Inflammatory macrophage treated with lipopolysaccharide for 1 hour (primary cell): Measurements from ENCODE around the gene SELENOO.

ENCODE experiments used
- DNase-seq, 2 donors: peaks; one replicate each; pipeline ENCODE4 v3.0.0-alpha.2; 2020 to 2022

SELENOO gene

DNA sequence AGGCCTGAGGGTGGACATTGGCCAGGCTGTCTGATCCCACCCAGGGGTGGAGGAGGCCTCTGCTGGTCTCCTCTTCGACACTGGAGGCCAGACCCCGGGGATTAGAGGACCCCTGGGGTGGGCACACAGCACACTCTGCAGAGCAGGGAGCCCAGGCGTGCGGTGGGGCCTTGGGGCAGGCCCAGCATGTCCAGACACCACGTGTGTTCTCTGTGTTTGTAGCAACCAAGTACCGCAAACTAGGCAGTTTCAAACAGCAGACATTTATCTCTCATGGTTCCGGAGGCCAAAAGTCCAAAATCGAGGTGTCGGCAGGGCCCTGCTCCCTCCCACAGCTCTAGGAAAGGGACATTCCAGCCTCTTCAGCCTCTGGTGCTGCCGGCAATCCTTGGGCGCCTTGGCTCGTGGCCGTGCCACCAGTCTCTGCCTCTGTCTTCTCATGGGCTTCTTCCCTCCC is 28.8 kb upstream of the SELENOO start:
- no peak for DNase-seq

GRCh38 chr22:50173311-50173982 is 27.4 kb upstream of the SELENOO start:
- DNase-seq, result peak; percentile 41 to 58

DNA sequence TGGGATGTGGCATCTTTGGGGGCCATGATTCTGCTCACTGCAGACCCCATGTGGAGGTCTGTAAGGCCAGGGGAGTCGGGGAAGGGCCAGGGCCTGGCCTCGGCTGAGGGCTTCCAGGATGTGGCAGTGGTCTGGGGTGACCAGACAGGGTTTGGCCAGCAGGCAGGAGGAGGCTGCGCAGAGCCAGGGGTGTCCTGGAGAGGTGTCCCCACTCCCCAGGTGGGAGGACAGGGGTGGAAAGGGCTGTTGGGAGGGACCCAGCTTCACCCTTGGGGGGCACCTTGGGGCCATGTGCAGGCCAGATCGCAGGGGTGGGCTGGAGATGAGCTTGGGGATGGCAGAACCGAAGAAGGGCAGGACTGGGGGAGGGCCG is 26.8 kb upstream of the SELENOO start:
- no peak for DNase-seq

- DNase-seq, result no peak
Measured at GRCh38 chr22:50174382-50175190, 26.2 kb upstream of the SELENOO start.

DNA sequence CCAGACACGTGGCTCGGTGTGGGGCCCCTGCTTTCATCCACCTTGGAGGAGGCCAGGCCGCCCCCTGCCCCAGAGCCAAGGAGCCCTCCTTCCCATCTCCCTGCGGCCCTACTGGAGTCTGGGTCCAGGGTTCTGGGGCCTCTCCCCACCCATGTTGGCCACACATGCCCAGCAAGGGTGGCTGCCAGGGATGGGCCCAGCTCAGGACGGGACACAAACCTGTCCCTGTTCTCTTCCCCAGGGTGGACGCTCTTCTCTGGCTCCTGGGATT is 25.7 kb upstream of the SELENOO start:
- DNase-seq, result no peak

DNA sequence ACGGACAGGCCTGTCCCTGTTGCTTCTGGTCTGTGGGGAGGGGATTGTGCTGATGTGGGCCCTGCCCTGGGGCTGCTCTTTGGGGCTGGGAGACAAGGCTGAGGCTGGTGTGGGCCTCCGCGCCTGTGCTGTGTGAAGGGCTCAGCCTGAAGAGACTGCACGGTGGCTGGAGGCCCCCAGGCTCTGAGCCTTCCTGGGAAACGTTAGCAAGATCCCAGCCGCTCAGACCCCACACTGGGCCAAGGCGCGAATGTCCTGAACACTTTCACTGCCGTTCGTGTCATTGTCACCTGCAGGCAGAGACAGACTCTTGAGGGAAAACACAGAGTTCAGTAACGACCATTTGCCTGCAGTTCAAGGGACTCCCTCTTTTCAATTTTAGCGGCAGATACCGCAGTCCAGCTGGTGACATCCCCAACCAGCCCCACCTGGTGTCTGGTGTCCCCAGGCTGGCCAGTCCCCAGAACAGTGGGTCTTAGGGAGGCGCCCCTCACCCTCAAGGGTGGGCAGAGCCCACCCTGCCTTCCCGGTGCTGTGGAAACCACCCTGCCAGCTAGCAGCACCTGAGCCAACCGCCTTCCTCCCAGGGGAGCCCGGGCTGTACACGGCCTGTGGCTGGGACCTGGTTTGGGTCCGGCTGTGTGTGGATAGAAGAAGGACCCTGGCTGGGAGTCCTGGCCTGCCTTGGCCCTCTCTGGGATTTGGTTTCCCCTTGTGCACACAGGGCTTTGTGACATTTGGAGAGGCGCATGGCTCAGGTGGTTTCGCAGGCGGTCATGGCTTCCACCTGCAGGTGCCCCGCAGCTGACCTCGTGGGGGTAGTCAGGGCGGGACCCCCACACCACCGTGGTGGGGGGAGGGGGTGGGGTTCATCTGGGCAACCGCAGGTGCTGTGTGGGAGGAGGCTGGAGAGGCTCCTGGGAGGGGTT is 24.6 kb upstream of the SELENOO start:
- DNase-seq, result no peak

DNA sequence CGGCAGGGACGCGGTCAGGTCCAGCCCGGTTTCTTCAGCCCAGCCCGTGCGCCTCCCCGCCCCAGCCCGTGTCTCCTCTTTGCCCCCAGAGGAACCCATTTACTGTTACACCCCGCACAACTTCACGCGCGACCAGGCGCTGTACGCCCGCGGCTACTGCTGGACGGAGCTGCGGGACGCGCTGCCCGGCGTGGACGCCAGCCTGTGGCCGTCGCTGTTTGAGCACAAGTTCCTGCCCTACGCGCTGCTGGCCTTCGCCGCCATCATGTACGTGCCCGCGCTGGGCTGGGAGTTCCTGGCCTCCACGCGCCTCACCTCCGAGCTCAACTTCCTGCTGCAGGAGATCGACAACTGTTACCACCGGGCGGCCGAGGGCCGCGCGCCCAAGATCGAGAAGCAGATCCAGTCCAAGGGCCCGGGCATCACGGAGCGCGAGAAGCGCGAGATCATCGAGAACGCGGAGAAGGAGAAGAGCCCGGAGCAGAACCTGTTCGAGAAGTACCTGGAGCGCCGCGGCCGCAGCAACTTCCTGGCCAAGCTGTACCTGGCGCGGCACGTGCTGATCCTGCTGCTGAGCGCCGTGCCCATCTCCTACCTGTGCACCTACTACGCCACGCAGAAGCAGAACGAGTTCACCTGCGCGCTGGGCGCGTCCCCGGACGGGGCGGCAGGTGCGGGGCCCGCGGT is 23.8 kb upstream of the SELENOO start:
- DNase-seq, result no peak

DNA sequence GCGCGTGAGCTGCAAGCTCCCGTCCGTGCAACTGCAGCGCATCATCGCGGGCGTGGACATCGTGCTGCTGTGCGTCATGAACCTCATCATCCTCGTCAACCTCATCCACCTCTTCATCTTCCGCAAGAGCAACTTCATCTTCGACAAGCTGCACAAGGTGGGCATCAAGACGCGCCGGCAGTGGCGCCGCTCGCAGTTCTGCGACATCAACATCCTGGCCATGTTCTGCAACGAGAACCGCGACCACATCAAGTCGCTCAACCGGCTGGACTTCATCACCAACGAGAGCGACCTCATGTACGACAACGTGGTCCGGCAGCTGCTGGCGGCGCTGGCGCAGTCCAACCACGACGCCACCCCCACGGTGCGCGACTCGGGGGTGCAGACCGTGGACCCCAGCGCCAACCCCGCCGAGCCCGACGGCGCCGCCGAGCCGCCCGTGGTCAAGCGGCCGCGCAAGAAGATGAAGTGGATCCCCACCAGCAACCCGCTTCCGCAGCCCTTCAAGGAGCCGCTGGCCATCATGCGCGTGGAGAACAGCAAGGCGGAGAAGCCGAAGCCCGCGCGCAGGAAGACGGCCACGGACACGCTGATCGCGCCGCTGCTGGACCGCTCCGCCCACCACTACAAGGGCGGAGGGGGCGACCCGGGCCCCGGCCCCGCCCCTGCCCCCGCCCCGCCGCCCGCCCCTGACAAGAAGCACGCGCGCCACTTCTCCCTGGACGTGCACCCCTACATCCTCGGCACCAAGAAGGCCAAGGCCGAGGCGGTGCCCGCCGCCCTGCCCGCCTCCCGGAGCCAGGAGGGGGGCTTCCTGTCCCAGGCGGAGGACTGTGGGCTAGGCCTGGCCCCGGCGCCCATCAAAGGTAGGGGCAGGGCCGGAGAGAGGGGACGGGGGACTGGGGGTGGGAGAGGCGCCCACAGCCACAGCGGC is 23.0 kb upstream of the SELENOO start:
- DNase-seq, result no peak

GRCh38 chr22:50178471-50178864 is 22.3 kb upstream of the SELENOO start:
- DNase-seq, result no peak

DNA sequence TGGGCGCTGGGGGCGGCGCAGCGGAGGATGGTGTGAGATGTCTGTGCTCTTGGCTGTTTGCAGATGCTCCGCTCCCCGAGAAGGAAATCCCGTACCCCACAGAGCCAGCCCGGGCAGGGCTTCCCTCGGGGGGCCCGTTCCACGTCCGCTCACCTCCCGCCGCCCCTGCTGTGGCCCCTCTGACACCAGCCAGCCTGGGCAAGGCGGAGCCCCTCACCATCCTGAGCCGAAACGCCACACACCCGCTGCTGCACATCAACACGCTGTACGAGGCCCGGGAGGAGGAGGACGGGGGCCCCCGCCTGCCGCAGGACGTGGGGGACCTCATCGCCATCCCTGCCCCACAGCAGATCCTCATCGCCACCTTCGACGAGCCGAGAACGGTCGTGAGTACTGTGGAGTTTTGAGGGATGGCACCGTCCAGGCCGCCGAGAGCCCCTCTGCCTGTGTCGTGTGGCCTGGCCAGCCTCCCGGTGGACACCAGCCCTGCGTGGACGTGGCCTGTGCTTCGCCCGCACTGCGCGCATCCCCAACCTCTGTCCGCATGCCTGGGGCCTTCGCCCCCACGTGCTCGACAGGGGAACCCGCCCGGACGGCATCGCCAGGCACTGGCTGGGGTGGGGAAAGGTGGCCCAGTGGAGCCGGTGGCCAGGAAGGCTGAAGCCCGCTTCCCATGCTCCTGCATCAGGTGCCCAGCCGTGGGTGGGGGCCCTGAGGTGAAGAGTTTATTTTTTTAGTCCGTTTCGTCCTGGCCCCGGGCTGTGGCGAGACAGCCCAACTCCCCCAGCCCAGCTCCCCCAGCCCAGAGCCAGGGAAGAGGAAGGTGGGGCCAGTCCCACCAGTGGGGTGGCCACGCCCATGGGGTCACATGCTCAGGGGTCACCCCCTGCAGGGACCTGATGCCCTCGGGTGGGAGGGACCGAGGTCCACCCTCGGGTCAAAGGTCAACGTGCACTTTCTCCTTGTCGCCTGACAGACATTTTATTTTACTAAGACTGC is 21.6 kb upstream of the SELENOO start:
- DNase-seq, result no peak

- DNase-seq, result no peak
Measured at GRCh38 chr22:50179937-50180726, 20.7 kb upstream of the SELENOO start.

DNA sequence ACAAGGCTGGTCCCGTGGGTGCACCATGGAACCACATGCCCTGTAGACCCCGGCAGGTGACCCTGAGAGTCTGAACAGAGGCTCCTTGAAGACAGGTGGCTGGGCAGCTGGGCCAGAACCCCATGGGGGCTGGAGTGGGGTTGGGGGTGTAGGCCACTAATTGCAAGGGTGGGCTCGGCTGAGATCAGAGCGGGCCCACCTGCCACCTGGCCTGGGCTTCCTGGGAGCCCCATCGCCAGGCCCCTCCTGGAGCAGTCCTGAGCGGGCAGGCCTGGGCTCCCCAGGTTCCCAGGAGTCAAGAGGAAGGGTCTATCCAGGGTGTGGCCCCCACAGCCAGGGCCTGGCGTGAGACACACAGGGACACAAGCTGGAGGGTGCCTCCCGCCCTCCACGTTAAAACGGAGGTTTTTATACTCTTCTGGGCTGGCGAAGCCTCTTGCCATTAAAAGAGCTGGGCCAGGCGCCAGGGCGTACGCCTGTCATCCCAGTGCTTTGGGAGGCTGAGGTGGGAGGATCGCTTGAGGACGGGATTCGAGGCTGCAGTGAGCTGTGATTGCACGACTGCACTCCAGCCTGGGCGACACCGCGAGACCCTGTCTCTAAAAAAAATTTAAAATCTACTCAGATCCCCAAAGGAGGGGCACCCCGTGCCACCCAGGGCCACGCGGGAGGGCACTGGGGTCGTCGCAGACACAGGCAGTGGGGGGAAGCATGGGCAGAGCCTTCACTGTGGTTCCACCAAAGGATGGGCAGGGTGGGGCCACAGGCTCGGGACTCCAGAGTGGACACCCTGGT is 19.9 kb upstream of the SELENOO start:
- DNase-seq, result no peak

DNA sequence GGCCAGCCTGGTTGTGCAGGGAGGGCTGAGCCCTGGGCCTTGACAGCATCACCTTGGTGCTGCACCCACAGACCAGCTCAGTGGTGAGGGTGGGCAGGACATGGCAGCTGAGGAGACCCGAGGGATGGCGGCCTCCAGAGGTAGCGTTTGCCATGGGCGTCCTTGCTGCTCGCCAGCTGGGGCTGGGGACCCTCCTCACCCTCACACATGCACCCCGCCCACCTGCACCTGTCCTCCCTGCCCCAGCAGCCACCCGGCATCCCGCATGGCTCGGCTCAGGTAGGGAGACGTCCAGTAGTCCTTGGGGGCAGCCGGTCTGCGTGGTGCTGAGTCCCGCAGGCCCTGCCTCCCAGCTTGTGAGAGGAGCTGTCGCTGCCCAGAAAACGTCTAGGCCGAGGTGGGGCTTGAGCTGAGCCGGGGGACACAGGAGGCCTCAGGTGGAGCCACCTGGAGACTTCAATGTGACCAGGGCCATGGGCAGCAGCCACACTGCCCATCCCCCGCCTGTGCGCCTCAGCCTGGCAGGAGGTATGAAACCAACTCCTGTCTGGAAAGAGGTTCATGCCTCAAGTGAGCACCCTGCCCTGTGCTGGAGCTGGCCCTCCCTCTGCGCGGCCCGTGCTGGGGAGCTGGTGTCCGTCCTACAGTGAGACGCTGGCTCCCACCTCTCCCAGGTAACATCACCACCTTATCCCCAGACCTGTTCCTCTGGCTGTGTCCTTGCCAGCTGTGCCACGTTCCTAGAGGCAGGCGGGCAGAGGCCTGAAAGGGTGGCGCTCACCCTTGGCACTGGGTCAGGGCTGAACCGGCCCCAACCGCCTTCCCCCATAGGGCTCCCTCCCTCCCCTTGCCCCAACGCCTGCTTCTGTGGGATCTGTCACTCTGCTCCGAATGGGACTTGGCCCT is 18.4 kb upstream of the SELENOO start:
- DNase-seq, result no peak

DNA sequence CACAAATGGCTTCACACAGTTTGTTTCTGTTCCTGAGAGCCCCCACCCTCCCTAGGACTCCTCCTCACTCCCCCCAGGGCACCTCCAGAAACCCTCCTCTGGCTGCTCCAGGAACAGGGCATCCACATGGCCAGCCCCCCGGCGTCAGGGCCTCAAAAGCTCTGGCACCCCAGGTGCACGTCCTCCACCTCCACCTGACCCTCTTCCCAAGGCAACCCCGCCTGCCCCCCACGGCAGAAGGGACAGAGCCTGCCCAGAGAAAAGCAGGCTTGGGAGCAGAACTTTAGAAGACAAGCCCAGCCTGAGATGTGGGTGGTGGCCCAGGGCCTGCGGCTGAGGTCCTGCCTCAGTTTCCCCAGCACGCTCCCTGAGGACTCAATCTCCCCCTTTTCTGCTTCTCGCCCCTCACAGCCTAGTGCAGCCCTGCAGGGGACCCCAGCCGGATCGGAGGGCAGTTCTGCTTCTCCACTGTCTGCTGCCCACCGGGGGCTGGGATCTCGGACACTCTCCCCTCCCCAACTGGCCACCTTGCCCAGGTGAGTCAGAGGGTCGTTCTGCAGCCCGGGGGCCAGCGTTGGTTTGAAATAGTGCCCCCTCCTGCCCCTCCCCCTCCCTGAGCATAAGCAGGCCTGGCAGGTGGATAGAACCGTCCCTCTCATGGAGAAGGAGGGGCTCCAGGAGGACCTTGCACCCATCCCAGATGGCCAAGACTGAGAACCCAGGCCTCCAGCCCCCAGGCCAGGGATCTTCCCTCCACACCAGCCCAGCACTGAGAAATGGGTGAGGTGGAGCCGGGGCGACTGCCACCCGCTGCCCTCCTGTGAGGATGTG is 17.5 kb upstream of the SELENOO start:
- no peak for DNase-seq

DNA sequence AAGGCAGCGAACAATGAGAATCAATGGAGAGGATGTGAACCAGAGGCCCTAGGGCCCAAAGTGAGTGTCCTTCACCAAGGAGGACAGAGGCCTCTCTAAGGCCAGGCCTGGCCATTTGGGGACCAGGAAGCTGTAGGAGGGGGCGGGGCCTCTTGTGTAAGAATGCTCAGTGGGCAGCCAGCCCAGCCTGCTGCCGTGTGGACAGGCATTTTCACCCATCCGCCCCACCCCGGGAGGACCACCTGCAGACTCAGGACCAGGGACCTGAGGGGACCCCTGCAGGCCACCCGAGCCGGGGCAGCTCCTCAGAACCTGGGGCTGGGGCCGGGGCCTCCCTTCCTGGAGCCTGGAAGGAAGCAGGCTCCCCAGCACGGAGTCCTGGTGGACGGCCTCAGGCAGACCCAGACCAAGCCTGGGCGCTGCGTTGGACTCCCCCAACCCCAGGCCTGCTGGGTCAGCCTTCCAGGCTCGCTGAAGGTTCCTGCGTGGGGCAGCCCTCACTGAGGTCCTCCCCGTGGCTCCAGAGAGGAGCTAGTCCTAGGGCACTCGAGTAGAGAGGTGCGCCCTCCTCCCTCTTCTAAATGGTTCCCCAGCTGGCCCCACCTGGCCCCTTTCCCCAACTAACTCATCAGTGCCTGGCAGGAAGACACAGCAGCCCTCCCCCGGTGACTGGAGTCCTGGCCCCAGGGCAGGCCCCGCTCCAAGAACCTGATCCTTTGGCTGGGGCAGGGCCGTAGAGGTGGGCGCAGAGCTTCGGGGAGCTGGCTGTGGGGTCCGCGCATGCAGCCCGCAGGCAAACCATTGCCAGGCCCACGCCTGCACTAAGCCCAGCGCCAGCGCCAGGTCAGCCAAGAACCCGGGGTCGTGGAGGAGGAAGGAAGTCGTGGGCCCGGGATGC is 16.6 kb upstream of the SELENOO start:
- peak; percentile 37 to 67 for DNase-seq
